ENCODE data around the gene ENC1.

GRCh38 chr5:74631081-74631953 is 9.2 kb downstream of the ENC1 start:
- no peak for TF ChIP-seq CTCF (IDR thresholded peaks at IDR 0.05; ENCODE audit: borderline replicate concordance, extremely low read depth, low read length, poor library complexity, severe bottlenecking)
- TF ChIP-seq EZH2 (IDR thresholded peaks at IDR 0.05; ENCODE audit: borderline replicate concordance, low read depth, low read length, severe bottlenecking) = no peak

Measured in DND-41 (cell line).